Measurements from ENCODE around the gene SSUH2. TPM values are rescaled to one million over a fixed set of nuclear protein-coding genes. Genes with fewer than 3 reads are reported as not detected.

The SSUH2 gene
- total RNA-seq, 6 donors from 2014 or later: 0.22 to 0.79 TPM; not detected in 4

- Histone ChIP-seq H3K36me3 (no peaks in the 10 kb centered on the region), H3K4me3 (no peak overlapping the region), H3K27me3 (no peaks in the 10 kb centered on the region), H3K4me1 (peaks cover 10 to 17% (median 12%) of the 10 kb centered on the region in 4 donors), H3K9me3 (no peaks in the 10 kb centered on the region), H3K27ac (no peak overlapping the region)
- ATAC-seq (ENCODE audit: low FRiP score in 2 of 2) (peak; percentile 77 to 90), DNase-seq (peak; percentile 59 to 62)
- WGBS, 2 donors: 33 to 49% methylated on average over 22 to 24 of the region's 24 CpGs
- no peak for TF ChIP-seq EP300 (IDR thresholded peaks at IDR 0.05)
- peak; percentile 80 to 92 (median 86) for TF ChIP-seq CTCF (IDR thresholded peaks at IDR 0.05)
Observed at GRCh38 chr3:8622873-8623691, 21.5 kb downstream of the SSUH2 start.

DNA sequence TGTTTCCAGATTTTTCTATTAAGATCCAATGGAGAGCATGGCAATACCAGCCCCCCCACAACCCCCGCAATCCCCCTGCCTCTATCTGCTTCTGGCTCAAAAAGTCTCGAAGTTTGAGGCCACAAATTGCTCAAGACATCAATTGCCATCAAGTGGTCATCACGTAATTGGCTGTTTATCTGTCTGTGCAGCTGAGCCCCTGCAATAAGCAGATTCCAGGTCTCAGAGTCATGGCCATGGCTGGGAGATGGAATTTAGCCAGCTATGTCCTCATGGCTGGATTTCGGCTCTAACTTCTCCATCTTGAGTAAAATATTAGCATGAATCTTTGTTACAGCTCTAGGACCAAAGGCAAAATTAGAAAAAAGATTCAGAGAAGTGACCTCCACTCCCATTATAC, 22.7 kb downstream of the SSUH2 start:
- WGBS, 2 donors: 73 to 84% methylated on average over 4 of the region's 4 CpGs
- Histone ChIP-seq H3K4me3 (no peak overlapping the region), H3K36me3 (no peaks in the 10 kb centered on the region), H3K9me3 (no peaks in the 10 kb centered on the region), H3K27me3 (no peaks in the 10 kb centered on the region), H3K27ac (peak overlapping the region in 1 of 4 donors; percentile 50), H3K4me1 (peaks cover 10 to 17% (median 12%) of the 10 kb centered on the region in 4 donors)
- TF ChIP-seq EP300 (IDR thresholded peaks at IDR 0.05): no peak
- TF ChIP-seq POLR2AphosphoS5 (IDR thresholded peaks at IDR 0.05): peak in 1 of 2 donors; percentile 20
- ATAC-seq (ENCODE audit: low FRiP score in 2 of 2) (peak in 1 of 2 donors; percentile 78), DNase-seq (no peak)

- H3K9me3 ChIP-seq: no peaks in the 10 kb centered on the region
- H3K4me3 ChIP-seq: no peak overlapping the region
- WGBS, 2 donors: 60 to 88% methylated on average over 3 of the region's 3 CpGs
- ATAC-seq (ENCODE audit: low FRiP score in 2 of 2): no peak
- H3K27ac ChIP-seq: peak overlapping the region in 1 of 4 donors; percentile 4
- H3K27me3 ChIP-seq: no peaks in the 10 kb centered on the region
- no peak for DNase-seq
- TF ChIP-seq POLR2AphosphoS5 (IDR thresholded peaks at IDR 0.05): no peak
- no peak for TF ChIP-seq EP300 (IDR thresholded peaks at IDR 0.05)
- no peak for TF ChIP-seq CTCF (IDR thresholded peaks at IDR 0.05)
- no peak for TF ChIP-seq POLR2A (IDR thresholded peaks at IDR 0.05)
- peaks cover 10 to 17% (median 12%) of the 10 kb centered on the region in 4 donors for H3K4me1 ChIP-seq
- no peaks in the 10 kb centered on the region for H3K36me3 ChIP-seq
Observed at GRCh38 chr3:8621141-8621540, 23.5 kb downstream of the SSUH2 start.

DNA sequence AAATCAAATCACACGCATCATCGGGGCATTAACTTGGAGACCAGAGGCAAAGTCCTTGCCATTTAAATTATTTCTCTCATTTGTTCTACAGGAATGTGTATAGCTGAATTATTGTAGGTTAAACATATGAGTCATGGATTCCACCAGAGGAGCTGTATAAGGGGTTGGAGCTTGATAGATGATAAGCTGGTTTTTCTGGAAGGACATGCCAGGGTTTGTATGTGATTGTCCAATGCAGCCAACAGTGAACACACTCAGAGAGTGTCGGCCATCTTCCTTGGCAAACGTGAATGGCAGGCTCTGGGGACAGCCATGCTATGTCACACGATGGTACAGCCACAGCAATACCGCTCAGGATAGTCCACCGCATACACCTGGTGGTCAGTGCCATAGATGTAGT, 25.1 kb downstream of the SSUH2 start:
- Histone ChIP-seq H3K27me3 (no peaks in the 10 kb centered on the region), H3K27ac (no peak overlapping the region), H3K36me3 (no peaks in the 10 kb centered on the region), H3K9me3 (no peaks in the 10 kb centered on the region), H3K4me3 (no peak overlapping the region), H3K4me1 (peaks cover 10 to 17% (median 12%) of the 10 kb centered on the region in 4 donors)
- ATAC-seq (ENCODE audit: low FRiP score in 2 of 2) (no peak), DNase-seq (no peak)
- TF ChIP-seq POLR2AphosphoS5 (IDR thresholded peaks at IDR 0.05) (no peak), EP300 (IDR thresholded peaks at IDR 0.05) (no peak), POLR2A (IDR thresholded peaks at IDR 0.05) (no peak), CTCF (IDR thresholded peaks at IDR 0.05) (no peak)
- WGBS, 2 donors: 92 to 97% methylated on average over 6 to 7 of the region's 7 CpGs

DNA sequence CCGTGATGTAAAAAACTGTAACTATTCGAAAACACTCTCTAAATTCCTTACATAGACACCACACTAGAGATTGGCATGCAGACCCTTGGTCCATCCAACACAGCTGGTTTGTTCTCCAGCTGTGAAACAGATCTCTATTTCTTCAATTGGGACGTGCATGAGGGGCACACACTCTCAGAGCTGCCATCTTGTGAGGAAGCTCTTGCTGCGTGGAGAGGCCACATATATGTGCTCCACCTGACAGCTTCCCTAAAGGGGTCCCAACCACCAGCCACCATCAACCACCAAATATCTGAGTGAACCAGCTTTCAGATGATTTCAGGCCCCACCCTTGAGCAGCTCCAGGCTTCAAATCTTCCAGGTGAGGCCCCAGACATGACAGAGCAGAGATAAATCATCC, 25.6 kb downstream of the SSUH2 start:
- H3K27ac ChIP-seq: no peak overlapping the region
- no peak for TF ChIP-seq EP300 (IDR thresholded peaks at IDR 0.05)
- TF ChIP-seq POLR2AphosphoS5 (IDR thresholded peaks at IDR 0.05): no peak
- no peak for TF ChIP-seq CTCF (IDR thresholded peaks at IDR 0.05)
- no peak for TF ChIP-seq POLR2A (IDR thresholded peaks at IDR 0.05)
- WGBS, 2 donors: 94 to 100% methylated on average over 1 to 4 of the region's 4 CpGs
- H3K4me1 ChIP-seq: peaks cover 10 to 17% (median 12%) of the 10 kb centered on the region in 4 donors
- DNase-seq (no peak), ATAC-seq (ENCODE audit: low FRiP score in 2 of 2) (no peak)
- H3K36me3 ChIP-seq: no peaks in the 10 kb centered on the region
- H3K4me3 ChIP-seq: no peak overlapping the region
- H3K27me3 ChIP-seq: no peaks in the 10 kb centered on the region
- H3K9me3 ChIP-seq: no peaks in the 10 kb centered on the region
